IPS-18c (cell line): ENCODE results near the gene PPFIA4.

ENCODE experiments used
- H3K4me3 ChIP-seq: 2 replicates; pipeline ENCODE4 v1.7.0; 2013; ENCODE audit warnings: low read depth, mild to moderate bottlenecking, low read length, moderate library complexity; ENCODE audit not compliant: insufficient read depth
- H3K9me3 ChIP-seq: one replicate; pipeline ENCODE4 v1.6.1; 2013; ENCODE audit warnings: mild to moderate bottlenecking, low read length, moderate library complexity; ENCODE audit not compliant: control insufficient read depth, insufficient read depth

PPFIA4 gene

DNA sequence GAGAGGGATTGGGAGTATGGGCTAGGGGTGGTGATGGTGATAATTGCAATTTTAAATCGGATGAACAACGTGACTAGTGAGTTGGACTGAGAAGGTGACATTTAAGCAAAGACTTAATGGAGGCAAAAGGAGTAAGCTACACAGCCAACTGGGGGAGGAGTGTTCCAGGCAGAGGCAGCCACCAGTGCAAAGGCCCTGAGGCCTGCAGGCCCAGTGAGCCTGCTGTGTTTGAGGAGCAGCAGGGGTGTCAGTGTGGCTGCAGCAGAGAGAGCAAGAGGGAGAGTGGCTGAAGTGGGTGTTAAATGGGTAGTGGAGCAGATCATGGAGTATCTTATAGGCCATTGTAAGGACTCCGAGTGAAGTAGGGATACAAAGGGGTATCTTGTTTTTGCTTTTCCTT, 40.7 kb downstream of the PPFIA4 start:
- Histone ChIP-seq H3K9me3 (no peaks in the 10 kb centered on the region), H3K4me3 (no peak overlapping the region)

DNA sequence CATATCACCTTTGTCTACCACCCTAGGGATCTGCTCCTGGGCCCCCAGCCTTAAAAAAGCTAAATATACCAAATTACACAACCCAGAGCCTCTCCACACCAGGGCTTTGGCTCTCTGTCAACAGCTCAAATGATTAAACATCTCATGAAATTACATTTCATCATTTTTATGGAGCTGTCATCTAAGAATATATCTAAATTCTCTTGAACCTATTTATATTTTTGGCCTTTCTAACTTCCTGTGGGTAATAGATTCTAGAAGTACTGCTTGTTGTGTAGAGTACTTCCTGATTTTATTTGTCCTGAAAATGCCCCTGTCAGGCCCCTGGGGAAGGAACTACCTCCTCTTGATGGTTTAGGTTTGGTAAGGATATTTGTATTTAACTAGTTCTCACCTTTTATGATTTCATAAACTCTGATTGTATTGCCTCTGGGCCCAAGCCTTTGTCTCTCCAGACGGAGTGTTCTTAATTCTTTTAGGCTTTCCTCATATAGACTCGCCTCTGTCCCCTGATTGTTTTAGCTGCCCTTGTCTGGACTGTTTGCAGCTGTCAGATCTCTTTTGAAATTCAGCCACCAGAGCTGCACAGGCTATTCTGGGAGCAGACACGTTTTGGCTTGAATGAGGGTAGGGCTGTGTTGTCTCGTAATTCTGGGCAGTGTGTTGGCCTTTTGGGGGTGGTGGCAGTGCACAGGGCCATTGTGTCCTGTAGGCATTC, 42.9 kb downstream of the PPFIA4 start:
- H3K9me3 ChIP-seq, result no peaks in the 10 kb centered on the region

DNA sequence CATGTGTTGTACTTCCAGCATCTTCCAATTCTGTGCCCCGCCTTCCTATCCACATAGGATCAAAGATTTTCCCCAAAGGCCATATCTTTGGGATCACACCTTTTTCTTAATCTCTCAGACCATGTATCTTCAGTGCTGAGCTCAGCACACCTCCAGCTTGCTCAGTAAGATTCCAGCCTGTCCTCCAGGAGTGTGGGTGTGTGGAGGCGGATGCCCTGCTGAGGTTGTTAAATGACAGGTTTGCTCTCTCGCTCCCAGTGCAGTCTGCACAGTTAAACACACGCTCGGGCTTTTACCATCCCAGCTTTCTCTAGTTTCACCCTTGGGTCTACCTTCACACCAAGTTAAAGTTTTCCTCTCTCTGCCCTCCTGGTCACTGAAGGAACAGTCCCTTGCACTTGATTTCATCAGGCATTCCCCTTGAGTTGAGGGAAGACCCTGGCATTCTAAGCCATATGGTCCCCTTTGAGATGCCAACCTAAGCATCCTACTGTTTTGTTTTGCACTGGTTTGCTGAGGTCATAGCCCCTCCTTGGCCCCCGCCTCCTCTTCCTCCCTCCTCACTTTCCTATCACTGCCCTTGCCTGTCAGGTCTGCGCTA, 45.8 kb downstream of the PPFIA4 start:
- Histone ChIP-seq H3K4me3 (no peak overlapping the region), H3K9me3 (no peaks in the 10 kb centered on the region)

More for the DNA sequence above, 42.9 kb downstream of the PPFIA4 start:
- H3K4me3 ChIP-seq, result no peak overlapping the region

DNA sequence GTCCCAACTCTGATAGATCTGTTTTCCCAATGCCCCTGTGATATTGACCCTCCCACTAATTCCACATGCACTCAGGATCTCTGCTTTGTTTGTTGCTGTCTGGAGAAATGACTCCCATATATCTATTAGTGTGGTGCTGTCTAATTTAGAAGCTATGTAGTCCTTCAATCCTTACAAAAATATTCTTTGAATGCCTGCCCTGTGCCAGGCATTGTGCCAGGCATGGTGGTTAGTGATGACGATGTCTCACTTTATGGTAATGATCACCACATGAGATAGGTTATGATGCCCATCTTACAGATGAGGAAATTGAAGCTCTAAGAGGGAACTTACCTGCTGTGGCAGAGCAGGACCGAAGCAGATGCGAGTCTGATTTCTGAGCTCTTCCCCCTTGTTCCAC, 46.6 kb downstream of the PPFIA4 start:
- Histone ChIP-seq H3K9me3 (no peaks in the 10 kb centered on the region), H3K4me3 (no peak overlapping the region)

DNA sequence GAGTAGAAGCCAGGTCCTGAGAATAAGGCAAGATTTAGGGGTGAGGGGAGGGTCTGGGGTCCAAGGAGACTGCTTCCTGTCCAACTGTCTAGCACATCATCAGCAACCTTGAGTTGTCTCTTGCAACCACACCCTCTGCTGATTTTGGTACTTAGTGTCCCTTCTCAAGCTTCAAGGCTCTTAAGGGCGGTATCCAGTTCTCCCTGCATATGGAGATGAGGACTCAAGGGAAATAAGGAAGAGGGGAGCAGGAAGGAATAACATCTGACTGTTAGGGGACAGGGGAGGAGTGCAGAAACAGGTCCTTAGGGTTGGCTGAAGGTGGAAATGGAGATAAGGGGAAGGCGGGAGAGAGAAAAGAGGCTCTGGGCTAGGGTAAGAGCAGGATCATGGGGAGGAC, 47.2 kb downstream of the PPFIA4 start:
- no peak overlapping the region for H3K4me3 ChIP-seq

DNA sequence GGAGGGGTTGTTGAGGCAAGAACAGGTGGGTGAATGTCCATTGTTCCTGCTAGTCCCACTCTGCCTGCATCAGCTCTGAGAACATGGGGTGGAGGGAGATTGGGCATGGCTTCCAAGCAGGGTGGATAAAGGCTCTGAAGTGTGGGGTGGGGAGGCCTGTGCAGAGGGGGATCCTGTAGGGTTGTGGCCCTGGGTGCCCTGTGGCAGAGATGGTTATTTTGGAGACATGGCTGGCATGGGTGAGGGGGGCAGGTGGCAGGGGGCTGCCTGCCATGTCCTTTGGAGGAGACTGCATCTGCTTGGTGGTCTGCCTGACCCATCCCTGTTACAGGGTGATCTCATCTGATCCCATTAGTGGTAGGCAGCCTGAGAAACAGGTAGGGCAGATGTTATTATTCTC, 48.3 kb downstream of the PPFIA4 start:
- no peak overlapping the region for H3K4me3 ChIP-seq
- H3K9me3 ChIP-seq, result no peaks in the 10 kb centered on the region

More for the DNA sequence above, 47.2 kb downstream of the PPFIA4 start:
- no peaks in the 10 kb centered on the region for H3K9me3 ChIP-seq

DNA sequence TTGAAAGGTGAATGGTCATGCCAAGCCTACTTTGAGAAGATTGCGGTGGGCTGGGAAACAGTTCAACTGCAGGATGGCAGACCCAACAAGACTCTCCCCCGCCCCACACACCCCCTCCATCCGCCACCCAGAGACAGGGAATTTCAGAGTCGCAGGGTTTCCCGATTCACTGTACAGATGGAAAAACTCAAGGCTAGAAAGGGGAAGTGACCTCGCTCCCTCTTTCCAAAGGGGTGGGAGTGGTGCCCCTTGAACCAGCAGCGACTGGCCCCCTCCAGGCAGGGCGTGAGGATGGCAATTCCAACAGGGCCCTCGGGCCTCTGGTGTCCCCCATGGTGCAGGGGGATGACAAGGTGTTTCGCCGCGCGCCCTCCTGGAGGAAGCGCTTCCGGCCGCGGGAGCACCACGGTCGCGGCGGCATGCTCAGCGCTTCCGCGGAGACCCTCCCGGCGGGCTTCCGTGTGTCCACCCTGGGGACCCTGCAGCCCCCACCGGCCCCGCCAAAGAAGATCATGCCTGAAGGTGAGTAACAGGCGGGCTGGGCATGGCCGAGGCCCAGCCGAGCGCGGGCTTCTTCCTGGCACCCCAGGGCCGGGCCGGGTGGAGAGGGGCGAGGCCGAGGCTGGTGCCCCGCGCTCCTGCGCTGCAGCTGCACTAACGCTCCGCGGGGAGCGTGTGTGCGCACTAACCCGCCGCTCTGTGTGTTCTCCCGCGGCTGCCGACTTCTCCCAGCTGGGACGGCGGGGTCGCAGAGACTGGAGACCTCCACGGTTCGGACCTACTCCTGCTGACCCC, 49.1 kb downstream of the PPFIA4 start:
- H3K4me3 ChIP-seq, result peak overlapping the region; percentile 44
- H3K9me3 ChIP-seq, result no peaks in the 10 kb centered on the region

DNA sequence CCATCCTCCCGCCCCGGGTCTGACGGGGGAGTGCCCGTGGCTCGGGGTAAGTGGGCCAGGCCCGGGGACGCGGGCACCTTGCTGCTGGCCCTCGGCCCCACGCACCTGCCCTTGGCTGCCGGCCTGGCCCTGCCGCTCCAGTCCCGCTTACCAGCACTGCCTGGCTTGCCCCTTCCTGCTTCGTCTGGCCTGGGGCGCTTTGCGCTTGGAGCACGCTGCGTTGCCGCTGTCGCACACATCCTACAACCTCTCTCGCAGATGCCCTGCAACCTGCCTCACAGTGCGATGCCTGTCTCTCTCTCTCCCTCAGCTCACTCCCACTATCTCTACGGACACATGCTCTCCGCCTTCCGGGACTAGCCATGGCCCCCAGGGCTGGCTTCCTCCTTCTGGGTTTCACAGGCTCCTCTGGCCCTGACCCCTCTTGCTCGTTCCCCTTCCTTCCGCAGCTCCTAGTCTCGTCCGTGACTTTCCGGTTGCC, 49.8 kb downstream of the PPFIA4 start:
- no peaks in the 10 kb centered on the region for H3K9me3 ChIP-seq
- H3K4me3 ChIP-seq, result peak overlapping the region; percentile 44

DNA sequence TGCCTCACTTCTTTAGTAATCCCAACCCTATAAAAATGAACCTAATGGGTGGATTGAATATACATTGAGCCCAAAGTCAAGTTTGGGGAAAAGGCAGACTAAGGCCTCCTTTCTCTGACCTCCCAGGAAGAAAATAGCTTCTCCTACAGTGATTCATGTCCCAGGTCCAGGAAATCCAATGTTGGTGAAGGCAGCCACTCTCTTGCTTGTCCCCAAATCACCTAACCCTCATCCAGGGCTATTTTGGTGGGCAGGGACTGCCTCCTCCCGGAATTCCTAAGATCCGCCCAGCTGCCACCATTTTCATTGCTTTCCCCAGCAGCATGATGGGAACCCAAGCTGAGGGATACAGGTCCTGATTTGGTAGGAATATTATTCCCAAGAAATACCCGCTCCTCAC, 51.1 kb downstream of the PPFIA4 start:
- Histone ChIP-seq H3K9me3 (no peaks in the 10 kb centered on the region), H3K4me3 (no peak overlapping the region)

DNA sequence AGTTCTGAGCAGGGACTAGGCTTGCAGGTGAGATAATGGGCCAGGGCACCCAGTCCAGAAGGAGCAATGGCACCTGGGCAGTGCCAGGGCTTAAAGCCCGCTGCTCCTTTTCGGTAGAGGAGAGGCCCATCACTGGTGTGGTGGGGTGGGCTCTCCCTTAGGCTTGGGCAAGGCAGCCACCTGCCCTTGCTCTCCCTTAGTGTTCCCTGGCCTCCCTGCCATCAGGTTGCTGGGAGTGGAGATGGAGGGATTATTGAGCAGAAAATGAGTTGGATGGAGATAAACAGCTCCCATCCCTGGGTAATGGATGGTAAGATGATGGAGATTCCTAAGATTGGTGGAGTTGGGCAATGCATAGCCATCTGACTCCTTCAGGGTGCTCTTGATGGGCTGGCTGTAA, 51.7 kb downstream of the PPFIA4 start:
- Histone ChIP-seq H3K4me3 (no peak overlapping the region), H3K9me3 (no peaks in the 10 kb centered on the region)

DNA sequence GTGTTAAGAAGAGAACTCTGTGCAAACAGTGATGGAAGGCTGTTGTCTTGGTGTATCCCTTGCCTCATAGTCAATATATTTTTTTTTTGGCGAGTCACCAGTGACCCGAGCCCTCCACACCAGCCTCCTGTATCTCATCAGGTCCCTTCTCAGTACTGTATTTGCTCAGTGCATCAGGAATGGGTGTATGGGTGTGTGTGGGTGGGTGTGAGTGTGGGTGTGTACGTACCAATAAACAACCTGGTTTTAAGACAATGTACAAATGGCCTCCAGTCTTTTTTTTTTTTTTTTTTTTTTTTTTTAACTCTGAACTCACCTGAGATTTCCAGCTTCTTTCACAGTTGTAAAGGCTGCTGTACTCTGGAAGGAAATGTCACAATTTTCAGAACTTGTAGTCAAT, 52.2 kb downstream of the PPFIA4 start:
- Histone ChIP-seq H3K9me3 (no peaks in the 10 kb centered on the region), H3K4me3 (no peak overlapping the region)

DNA sequence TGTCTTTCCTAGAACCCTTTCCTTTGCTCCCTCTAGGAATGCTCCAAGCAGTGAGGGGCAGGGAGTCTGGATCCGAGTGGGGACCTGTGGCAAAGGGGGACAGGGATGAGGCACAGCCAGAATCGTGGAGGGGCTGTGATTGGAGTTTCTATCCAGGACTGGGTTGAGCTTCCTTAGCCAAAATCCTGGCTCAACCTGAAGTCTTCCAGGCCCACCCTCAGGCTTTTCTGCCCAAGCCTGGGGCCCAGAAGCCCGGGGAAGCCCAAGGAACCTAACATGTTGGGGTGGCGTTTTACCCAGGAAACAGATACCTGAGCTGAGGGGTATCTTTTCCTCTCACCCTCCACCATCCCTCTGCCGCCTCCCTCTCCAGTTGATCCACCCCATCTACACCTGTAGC, 54.2 kb downstream of the PPFIA4 start:
- Histone ChIP-seq H3K4me3 (no peak overlapping the region), H3K9me3 (no peaks in the 10 kb centered on the region)

DNA sequence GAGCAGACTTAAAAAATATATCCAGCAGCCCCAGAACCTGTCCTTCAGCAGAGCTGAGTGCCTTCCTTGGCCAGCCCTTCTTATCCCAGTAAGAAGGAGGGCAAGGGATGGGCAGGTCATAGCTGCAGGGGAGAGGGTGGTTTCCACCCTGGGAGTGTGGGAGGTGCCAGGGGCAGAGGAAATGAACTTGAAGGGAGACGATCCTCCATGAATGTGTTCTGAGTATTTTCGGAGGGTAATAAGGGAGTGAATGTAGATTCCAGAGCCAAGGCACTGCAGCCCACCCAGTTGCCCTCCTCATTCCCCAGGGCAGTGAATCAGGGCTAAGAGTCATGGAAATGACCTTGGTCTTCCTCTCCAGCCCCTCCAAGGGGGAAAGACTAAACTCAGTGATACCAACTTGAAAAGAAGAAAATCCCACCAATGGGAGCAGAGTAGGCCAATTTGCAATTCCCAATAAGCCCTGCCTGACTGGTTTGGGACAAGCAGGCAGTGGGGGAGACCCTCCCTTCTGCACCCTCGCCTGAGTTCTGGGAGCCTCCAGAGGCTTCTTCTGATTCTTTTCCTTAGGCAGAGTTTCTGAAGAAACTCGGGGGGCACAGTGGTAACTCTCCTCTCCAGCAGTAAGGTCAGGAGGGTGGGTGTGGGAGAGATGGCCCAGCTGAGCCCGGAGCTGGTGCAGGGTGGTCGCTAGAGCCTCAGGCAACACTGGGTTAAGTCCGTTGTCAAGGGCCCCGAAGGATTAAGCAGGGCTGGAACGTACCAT, 55.4 kb downstream of the PPFIA4 start:
- no peak overlapping the region for H3K4me3 ChIP-seq
- no peaks in the 10 kb centered on the region for H3K9me3 ChIP-seq

DNA sequence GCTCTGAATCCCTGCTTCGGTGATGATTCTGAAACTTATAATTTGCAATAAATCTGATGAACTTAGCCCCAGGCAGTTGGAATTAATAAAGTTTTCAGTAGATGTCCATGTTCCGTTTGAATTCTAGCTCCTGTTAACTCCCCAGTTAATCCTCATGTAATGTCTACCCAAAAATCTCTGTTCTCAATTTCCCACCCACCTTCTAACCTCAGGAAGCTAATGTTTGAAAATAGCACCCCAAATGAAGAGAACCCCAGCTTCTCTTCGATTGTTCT, 55.9 kb downstream of the PPFIA4 start:
- H3K9me3 ChIP-seq, result no peaks in the 10 kb centered on the region

DNA sequence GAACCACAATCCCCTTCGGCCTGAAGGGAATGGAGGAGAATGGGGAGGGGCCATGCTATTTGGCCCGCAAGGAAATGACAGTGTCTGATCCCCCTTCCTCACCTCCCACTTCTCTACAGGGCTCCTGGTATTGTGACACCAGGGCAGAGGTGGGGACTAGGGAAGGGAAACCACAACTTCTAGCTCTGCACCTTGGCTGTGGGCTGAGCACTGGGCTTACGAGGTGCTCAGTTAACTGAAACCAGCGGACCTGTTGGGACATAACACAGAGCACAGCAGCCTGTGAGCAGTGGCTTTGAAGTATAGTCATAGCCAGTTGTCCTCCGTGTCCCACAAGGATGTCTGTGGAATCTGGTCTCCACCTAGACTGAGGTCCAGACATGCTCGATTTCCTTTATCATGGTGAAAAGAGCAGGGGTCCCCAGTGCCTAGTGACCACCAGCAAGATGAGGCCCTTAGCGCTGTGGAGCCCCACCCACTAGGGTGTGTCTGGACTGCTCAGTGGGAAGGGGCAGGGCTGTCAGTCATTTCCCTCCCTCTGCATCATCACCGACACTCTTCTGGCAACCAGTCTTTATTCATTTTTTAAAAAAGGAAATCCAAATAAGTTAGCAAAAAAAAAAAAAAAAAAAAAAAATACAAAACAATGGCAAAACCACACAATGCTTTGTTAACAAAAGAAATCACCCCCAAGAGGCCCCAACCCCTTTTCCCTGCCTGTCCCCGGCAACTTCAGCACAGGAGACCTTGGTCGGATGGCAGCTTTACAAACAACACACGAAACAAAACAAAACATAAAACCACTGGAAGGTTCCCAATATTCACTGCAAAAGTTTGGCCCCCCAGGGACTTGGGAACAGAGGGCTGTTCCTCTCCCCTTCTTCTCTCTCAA, 56.5 kb downstream of the PPFIA4 start:
- H3K4me3 ChIP-seq, result no peak overlapping the region
- no peaks in the 10 kb centered on the region for H3K9me3 ChIP-seq

More for the DNA sequence above, 55.9 kb downstream of the PPFIA4 start:
- no peak overlapping the region for H3K4me3 ChIP-seq

DNA sequence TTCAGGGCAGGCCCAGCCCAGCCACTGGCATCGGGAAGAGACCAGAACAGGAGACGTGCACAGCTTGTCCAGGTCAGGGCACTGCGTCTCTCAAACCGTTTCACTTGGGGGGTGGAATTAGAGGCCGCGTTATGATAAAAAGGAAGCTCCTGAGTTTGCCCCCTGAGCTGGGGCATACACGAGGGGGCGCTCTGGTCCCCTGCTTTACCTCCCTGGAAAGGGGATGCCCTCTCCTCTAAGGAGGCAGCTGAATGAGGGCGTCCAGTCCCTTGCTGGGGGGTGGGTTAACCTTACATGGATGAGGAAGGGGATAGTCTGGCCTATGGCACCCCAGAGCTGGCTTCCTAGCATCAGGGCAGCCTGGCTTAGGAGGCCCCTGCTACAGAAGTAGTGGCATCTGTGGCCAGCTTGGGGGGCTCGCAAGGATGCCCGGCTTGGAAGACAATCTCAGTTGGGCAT, 57.2 kb downstream of the PPFIA4 start:
- Histone ChIP-seq H3K9me3 (no peaks in the 10 kb centered on the region), H3K4me3 (no peak overlapping the region)
